GM19455 (cell line): ENCODE data around the gene CCDC167.

Experiments used
- ATAC-seq: cut with Tn5 transposase; IDR thresholded peaks from one replicate; pipeline ENCODE4 v1.9.1; 2021; ENCODE audit not compliant: unreplicated experiment

CCDC167 gene

DNA sequence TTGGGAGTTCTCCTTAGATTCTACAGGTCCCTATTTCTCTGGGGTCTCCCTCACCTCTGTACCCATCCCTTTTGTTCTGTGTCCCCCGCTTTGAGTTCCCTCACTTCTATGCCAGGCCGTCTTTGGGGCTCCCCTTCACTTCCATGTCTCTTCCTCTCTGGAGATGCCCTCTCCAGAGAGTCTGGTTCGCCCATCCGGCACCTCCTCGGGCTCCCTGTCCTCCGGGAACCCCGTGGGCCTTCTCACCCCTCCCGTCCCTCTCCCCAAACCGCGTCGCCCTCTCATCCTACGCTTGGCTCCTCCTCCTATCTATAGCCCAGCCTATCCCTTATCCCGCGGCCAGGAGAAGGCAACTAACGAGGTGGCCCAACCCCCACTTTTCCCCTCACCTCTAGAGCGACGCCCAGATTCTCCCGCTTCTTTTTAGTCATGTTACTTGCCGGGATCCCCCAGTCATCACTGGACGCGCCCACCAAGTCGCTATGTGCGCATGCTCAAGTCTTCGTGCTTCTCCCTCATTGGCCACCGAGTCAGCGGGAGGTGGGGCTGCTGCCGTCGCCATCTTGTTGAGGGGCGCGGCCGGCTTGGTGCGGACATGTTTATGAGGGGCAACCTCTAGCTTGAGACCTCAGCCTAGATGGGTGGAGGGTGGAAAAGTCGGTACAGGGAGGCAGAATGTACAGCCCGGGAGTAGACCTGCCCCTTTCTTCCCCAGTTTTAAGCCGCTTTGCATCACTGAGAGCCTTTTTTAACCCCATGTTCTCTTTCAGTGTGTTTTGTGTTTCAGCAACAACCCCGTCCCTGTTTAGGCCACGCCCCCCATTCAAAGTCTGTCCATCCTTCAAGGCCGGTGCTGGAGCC, at the start of gene CCDC167:
Gene CCDC167 (minus strand): TSS at position 461 of the 861 bp plus-strand sequence. CDS start 30 bp downstream, at position 431.
- peak; percentile 89 for ATAC-seq

DNA sequence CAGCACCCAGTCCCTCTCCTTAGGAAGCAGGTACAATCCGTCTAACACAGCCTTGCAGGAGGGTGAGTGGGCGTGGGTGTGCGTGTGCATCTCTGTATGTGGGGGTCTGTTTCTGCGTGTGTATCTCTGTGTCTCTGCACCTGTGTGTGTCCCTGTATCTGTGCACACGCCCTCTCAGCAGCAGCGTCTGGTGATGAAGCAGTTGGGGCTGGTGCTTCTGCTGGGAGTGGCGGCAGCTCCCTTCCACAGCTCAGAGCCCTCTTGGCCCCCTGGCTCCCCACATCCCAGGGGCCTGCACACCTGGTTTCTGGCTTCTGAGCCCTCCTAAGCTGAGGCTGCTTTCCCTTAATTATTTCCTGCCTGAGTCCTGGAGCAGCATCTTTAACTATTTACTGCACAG, 49.5 kb upstream of the CCDC167 start:
- no peak for ATAC-seq

DNA sequence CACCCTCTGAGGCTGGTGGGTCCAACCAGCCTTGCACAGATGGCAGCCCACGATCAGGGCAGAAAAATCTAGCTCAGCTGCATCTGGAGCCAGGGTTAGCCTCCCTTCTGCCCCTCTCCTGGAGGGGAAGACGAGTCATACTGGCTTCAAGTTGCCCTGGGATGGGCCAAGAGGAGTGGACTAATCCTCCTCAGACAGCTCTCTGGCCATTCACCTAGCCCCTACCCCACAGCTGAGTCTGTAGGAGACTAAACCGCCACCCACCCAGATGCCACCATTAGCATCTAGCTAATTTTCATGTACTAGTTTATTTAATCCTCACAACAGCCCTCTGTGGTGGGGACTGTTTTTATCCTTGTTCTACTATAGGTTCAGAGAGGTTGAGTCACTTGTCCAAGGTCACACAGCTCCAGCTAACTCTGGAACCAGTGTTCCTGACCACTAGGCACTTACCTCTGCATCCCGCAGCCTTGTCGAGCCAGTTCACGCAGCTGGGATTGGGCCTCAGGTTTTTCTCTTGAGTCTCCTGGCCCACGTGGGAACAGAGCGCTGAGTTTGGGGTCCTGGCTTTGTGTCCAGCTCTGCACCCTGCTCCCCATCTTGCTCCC, 48.5 kb upstream of the CCDC167 start:
- no peak for ATAC-seq

DNA sequence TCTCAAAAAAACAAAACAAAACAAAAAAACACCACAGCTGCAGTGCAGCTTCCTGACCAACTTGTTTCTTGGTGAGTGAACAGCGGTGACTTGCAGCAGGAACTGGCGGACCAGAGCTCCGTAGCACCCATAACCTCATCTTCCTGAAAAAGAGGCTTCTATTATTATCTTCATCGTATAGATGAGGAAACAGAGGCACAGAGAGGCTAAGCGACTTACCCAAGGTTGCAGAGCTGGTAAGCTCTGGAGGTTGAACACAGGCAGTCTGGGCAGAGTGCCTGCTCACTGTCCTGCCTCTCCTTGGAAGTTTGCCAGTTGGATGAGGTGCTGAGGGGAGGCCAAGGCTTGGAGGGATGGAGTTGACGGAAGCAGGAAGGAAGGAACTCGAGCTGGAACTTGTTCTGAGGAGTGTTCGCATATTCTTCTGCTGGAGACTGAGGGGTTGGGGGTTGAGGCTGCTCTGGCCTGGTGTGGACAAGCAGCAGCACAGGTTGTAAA, 47.9 kb upstream of the CCDC167 start:
- ATAC-seq, result no peak

DNA sequence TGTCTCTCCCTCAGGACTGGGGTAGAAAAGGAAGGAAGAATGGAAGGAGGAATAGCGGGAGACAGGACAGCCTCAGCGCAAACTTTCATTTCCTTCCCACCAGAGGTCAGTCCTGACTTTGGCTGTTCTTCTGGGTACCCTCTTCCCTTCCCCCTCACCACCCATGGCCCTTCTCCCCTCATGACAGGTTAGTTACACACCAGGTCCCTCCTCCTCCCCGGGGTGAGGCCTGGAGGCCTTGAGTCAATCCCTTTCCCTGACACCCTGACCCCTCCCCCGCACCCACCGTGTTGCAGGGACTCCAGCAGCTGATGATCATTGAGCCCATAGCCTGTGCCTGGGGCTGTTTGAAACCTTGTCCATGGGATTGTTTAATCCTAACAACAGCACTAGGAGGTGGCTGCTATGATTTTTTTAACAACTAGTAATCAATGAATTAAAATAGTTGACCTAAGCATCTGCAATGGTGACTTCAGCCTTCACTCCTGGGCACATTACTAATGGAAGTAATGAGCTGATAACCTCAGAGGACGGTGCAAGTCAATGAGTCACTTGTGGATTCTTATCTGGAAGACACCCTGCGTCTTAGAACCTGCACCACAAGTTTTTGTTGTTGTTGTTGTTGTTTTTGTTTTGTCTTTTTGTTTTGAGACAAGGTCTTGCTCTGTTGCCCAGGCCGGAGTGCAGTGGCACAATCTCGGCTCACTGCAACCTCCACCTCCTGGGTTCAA, 46.6 kb upstream of the CCDC167 start:
- no peak for ATAC-seq

DNA sequence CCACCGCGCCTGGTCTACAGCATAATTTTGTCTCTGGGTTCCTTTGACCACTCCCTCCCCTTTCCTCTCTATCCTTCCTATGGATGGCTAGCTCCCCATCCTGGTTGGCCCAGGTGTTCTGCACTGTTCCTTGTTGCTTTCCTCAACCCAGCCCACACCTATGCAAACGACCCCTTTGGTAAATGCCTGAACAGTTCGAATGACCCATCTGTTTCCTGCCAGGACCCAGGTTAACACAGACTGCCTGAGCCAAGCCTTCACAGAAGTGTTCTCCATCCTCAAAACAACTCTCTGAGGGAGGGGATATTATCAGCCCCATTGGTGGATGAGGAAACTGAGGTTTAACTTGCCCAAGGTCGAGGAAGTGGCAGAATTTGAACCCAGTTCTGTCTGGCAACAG, 44.8 kb upstream of the CCDC167 start:
- no peak for ATAC-seq

DNA sequence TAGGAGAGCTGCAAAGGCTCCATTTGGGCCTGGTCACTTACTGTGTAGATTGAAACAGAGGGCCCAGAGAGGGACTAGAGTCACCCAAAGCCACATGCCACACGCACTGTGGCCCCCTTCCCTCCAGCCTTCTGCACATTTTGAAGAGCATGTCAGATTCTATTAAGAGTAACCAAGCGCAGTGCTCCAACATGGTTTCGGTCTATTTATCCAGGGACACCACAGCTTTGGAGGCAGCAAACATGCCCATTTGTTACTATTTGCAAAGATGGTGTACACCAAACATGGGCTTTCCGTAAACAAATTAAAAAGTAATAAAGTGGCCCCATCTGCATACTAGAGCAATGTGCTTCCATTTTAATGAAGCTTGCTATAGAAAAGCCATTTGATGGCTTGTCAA, 43.7 kb upstream of the CCDC167 start:
- ATAC-seq, result no peak

DNA sequence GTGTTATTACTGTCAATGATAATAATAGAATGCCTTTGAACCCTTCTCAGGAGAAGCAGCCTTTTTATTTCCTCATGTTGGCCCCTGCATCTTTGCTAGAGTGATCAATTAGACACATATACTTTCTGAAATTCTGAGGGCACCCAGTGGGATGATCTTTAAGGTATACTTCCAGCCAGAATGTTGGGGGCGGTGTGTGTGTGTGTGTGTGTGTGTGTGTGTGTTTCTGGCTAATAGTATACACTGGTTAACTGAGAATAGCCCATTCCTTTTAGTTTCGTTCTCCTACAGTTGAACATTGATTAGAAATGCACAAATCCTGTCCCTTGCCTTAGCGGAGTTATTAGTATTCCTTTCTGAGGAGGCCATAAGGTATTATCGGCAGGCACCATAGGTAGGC, 41.7 kb upstream of the CCDC167 start:
- ATAC-seq, result no peak

DNA sequence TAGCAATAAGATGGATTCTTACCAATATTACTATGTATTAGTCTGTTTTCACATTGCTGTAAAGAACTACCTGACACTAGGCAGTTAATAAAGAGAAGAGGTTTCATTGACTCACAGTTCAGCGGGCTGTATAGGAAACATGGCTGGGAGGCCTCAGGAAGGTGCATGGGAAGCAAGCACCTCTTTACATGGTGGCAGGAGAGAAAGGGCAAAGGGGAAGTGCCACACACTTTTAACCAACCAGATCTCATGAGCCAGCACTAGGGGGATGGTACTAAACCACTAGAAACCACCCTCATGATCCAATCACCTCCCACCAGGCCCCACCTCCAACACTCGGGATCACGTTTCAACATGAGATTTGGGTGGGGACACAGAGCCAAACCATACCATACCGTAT, 40.7 kb upstream of the CCDC167 start:
- no peak for ATAC-seq

DNA sequence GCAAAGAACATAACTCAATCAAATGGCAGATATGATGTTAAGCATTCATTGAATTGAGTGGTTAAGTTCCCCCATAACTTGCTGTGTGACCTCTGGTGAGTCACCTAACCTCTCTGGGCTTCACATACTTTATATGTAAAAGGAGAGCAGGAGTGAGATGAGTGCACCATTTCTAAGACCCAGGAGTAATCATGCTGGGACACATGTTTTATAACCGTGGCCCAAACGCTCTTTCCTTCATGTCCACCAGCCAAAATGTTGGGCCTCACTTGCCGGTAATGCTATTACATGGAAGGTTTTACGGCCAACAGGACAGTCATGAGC, 40.3 kb upstream of the CCDC167 start:
- ATAC-seq, result no peak

DNA sequence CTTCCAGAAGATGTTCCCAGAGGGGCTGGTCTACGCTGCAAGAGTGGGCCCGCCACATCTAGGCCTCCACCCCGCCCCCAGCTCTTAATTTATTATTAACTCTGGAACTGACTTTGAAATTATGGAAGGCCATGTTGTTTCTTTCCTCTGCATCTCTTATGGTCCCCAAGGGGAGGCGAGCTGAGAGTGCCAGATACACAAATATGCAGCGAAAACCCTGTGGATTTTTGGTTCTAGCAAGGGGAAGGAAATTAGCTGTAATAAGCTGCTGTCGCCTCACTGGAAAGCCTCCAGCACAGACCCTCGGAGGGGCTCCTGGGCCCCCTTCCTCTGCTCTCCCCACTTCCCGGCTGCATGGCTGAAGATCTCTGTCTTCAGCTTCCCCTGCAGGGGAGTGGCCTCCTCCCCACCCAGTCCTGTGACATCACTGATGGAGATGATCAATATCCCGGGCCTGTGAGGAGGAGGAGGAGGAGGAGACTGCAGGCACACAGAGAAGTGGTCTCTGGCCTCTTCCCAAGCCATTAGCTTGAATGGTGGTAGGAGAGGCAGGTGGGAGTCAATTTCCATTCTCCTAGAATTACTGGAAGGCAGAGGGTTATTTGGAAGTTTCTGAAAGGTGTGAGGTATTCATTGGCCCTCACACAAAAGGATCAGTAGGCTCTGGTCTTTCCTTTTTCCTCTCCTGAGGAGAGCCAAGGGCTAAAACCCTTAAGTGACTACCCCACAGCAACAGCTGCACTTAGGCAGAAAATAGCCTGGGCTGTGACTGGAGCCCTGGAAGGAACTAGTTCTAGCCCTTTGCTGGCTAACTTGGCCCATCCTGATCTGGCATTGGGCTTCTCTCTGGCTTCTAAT, 39.7 kb upstream of the CCDC167 start:
- ATAC-seq, result no peak

DNA sequence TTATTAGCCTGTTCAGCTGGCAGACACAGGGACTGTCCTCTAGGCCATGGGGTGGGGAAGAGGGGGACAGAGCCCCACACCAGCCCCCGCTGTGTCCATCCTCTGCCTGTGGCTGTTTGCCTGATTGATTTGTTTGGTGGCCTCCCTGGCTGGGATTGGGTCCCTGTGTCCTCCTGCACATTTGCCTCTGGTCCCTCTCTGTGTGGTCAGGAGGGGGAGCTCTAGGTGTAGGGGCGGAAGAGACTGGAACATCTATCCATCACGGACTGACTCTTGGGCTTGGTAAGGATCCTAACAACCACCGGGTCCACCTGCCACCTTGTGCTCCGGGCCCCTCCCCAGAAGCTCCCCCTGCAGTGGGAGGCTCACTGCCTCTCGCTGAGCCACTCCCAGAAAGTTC, 38.4 kb upstream of the CCDC167 start:
- ATAC-seq, result no peak

DNA sequence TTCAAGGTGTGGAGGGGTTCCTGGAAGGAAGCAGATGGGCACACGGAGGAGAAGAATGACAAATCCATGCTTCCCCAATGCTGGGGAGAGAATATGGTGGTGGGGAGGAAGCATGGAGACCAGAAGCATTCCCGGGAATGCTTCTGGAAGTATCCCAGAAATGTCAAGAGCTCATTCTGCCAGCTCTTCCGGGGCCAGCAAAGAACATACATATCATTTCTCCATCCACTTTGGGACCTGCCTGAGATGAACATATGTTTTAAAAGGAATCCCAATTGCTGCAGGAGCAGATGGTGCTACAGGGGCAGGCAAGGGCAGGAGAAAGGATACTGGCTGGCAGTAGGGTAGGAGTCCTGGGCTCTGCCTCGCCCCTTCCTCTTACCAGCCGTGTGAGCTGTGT, 37.9 kb upstream of the CCDC167 start:
- ATAC-seq, result no peak

DNA sequence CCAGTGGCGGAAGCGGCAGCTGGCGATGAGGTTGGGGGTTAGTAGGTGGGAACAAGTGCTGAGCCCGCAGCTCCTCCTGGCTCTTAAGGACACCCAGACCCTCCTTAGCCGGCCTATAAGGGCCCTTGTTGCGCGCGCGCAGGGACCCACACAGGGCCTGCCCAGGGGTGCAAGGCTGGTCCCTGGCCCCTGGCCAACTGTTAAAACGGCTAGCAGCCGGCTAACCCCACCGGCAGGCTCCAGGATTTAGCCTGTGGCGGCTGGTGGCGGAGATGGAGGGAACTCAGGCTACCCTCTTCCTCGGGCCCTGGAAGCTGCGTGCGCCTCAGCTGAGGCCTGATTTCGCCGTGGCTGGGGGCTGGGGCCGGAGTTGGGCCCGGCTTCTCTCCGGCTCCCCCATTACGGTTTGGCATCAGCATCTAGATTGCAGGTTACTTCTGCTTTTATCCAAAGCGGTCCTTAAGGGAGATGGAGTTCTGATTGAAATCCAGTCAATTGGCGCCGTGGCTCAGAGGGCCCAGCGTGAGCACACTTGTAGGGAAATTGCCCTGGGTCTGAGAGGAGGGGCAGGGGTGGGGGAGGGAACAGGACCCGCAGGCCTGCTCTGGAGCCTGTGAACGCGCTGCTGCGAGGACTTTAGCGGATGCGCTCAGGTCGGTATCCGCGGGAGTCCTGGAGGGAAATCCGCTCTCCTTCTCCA, 36.9 kb upstream of the CCDC167 start:
- ATAC-seq, result no peak

DNA sequence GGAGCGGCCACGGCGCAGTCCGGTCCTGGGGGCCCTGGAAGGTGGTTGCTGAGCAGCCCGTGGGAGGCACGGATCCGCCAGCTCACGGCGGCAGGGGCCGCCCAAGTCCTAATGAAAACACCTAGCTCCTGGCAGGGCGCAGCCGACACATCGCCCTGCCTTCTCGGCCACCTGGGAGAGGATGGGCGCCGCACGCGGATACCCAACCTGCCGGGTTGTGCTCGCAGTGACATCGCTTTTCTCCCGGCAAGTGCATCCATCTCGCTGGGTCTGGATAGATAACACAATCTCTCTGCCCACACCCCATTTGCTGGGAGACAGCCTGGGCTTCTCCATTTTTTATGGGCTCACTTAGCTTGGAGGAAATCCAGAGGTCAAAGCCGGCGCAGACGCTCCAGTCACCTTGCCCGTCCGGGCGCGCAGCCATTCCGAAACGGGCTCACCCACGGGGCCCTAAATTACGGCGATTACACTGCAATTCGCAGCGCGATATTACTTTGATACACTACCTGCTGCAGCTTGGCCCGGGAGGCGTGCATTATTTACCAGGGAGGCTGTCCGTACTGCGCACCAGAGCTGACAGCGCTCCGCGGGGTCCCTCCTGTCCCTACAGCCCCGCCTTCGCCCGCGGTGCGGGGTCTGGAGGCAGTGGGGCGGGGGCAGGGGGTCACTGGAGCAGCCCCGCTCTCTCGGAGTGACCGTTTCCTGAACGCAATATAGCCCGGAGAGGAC, 36.2 kb upstream of the CCDC167 start:
- no peak for ATAC-seq

DNA sequence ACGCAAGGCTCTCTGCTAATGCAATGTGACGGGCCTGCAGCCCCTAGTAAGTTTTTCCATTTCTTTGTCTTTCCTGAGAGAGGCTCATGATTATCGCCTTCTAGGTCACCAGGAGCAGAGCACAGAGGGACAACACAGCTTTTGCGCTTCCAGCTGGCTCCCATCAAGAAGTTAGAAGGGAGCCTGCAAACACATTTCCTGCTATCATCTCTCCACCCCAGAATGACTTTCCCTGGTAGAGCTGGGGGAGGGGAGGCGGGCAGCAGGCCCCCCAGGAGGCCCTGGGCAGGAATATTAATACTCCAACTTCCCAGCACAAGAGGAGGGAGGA, 35.7 kb upstream of the CCDC167 start:
- no peak for ATAC-seq

DNA sequence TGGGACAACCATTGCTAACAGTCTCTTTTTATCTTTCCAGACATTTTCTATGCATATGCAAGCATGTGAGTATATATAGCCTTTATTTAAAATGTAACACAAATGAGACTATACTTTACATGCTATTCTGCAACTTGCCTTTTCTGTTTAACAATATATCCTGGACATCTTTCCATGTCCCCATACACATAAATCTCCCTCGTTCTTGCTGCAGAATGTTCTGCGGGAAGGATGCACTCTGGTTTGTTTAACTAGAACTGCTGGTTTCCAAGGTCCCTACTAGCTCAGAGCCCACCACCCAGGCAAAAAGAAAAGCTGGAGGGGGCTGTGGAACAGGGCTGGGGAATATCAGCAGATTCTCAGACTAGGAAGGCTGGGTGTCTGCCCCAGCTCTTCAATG, 35.2 kb upstream of the CCDC167 start:
- ATAC-seq, result no peak

DNA sequence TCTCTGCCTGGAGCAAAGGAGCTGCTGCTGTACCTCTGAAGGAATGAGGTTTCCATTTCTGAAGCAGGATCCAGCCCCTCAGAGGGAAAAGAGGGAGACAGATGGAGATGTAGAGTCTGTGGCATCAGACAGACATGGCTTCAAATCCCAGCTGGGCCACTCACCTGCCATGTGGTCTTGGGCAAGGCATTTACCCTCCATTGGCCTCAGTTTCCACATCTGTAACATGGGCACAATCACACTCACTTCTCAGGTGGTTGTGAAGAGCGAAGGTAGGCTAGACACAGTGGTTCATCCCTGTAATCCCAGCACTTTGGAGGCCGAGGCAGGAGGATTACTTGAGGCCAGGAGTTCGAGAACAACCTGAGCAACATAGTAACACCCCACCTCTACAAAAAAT, 32.4 kb upstream of the CCDC167 start:
- no peak for ATAC-seq

DNA sequence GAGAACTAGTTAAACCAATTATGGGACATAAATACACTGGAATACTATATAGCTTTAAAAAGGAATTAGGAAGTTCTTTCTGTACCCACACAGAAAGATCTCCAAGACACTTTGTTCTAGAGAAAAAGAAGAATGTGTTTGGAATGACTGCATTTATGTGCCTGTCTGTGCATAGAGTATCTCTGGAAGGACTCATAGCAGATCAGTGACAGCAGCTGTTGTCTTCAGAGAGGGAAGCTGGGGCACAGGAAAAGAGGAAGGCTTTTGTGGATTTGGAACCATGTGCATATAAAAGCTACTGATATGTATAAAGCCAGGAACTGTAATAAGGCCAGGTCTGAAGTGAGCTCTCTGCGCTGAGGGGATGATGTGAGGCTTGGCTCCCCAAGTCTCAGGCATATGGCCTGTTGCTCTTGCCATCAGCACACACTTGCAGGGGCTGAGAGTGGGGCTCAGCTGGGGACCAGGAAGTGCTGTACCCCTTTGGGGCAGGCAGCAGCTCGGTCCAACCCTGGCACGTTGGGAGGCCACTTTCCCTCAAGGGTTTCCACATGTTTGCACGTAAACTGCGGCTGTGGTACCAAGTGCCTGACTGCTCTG, 31.8 kb upstream of the CCDC167 start:
- ATAC-seq, result no peak
